Amygdala (tissue), 56 donors: Measurements from ENCODE around the gene FCAR.
"Not testable (repeated sequence)": the region's sequence is repeated elsewhere in the genome, so short reads cannot be mapped to it uniquely, and the experiment has no call there.

ENCODE experiments used
- DNase-seq, 56 donors: peaks; one replicate each; lab custom pipeline; 2025; lab: John Stamatoyannopoulos, UW

The FCAR gene

DNA sequence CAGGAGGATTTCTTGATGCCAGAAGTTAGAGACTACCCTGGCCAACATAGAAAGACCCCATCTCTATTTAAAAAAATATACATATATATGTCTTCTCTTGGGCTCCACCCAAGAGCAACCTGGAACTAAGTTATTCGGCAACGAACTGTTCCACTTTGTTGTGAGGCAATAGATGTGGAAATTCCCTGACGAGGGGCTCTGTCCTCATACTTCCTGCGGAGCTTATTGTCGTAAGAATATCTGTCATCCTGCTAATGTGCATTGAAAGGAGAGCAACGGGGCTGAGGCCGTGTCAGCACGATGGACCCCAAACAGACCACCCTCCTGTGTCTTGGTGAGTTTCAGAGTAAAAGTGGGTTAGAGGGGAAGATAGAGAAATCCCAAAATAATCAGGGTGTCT is at the start of gene FCAR:
Gene FCAR, plus strand, starts transcription at position 246 of the 400 bp plus-strand sequence. Its CDS starts 55 bp downstream, at position 301.
- peak in 1 of 56 donors; percentile 0 for DNase-seq

GRCh38 chr19:54824416-54824815 is 49.6 kb upstream of the FCAR start:
- not testable (repeated sequence) for DNase-seq

GRCh38 chr19:54825326-54825725 is 48.7 kb upstream of the FCAR start:
- DNase-seq = not testable (repeated sequence)

- DNase-seq = not testable (repeated sequence)
Measured at GRCh38 chr19:54828064-54828463, 46.0 kb upstream of the FCAR start.

GRCh38 chr19:54832496-54832895 is 41.5 kb upstream of the FCAR start, which contains the start of gene KIR2DS4:
Gene KIR2DS4 (plus strand): TSS chr19:54832676.
- not testable (repeated sequence) for DNase-seq

- DNase-seq = not testable (repeated sequence)
Measured at GRCh38 chr19:54835126-54835525, 38.9 kb upstream of the FCAR start.

DNA sequence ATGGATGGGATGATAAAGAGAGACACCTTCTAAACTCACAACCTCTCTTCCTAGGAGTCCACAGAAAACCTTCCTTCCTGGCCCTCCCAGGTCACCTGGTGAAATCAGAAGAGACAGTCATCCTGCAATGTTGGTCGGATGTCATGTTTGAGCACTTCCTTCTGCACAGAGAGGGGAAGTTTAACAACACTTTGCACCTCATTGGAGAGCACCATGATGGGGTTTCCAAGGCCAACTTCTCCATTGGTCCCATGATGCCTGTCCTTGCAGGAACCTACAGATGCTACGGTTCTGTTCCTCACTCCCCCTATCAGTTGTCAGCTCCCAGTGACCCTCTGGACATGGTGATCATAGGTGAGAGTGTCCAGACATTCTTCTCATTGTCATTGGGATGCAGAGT is 36.5 kb upstream of the FCAR start:
- not testable (repeated sequence) for DNase-seq

DNA sequence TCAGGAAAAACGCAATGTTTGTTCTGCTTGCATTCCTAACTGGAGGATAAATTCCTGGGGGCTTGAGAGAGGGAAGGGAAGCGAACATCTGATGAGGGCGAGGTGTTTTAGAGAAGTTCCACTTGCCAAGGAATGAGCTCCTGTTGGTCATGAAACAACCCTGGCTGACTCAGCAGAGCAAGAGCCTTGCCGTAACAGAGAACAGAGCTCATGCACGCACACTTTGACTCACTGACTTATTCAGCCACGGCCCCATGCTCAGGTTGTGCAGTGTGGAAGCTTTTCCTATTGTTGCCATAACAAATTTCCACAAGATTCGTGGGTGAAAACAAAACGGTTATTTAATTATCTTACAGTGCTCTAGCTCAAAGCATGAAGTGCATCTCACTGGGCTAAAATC is 30.9 kb upstream of the FCAR start:
- DNase-seq = not testable (repeated sequence)

- DNase-seq = not testable (repeated sequence)
Measured at GRCh38 chr19:54850061-54850640, 23.9 kb upstream of the FCAR start, which contains the start of gene KIR3DL2. Gene KIR3DL2 (plus strand): TSS chr19:54850443. CDS start chr19:54850476, 33 bp downstream.

- no peak for DNase-seq
Measured at GRCh38 chr19:54850930-54851329, 23.1 kb upstream of the FCAR start.

- no peak for DNase-seq
Measured at GRCh38 chr19:54851353-54851752, 22.7 kb upstream of the FCAR start.

- DNase-seq = not testable (repeated sequence)
Measured at GRCh38 chr19:54855241-54855640, 18.8 kb upstream of the FCAR start.

DNA sequence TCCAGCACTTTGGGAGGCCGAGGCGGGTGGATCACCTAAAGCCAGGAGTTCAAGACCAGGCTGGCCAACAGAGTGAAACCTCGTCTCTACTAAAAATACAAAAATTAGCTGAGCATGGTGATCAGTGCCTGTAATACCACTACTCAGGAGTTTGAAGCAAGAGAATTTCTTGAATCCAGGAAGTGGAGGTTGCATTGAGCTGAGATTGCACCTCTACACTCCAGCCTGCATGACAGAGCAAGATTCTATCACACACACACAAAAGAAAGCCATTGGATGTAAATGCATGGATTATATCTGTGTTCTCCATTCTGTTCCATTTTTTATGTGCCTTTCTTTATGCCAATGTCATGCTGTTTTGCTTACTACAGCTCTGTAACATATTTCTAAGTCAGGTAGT is 15.6 kb upstream of the FCAR start:
- not testable (repeated sequence) for DNase-seq

GRCh38 chr19:54859421-54859820 is 14.6 kb upstream of the FCAR start:
- DNase-seq = peak in 4 of 56 donors; percentile 1 to 10 (median 2)

- DNase-seq = not testable (repeated sequence)
Measured at GRCh38 chr19:54863459-54863858, 10.6 kb upstream of the FCAR start.

DNA sequence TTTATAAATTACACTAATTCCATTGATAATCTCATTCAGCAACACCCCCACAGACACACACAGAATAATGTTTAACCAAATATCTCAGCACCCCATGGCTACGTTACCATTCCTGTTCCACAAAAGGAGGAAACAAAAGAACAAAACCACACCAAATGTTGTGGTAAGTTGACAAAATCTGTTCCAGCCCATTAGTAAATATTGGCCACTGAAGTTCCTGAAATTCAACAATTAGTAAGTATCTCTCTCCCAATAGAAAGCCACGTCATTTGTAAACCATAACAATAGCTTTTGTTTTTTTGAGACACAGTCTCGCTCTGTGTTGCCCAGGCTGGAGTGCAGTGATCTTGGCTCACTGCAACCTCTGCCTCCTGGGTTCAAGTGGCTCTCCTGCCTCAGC is 2.3 kb upstream of the FCAR start:
- DNase-seq = no peak

DNA sequence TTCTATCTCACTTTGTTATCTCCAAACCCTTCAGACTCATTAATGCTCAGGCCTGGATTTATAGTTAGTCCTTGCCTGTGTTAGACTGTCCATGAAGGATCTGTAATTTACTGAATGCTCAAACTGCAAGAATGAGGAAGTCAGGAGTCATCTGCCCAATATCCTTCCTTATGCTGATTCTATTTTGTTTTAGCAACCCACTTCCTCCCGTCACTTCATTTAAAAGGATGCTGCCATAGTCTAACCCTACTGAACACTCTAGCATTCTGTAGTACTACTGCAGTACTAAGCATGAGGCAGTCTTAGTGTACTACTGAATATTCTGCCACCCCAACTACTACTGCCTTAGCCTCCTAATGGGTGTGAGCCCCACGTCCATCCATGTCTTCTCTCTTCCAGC is 1.5 kb downstream of the FCAR start:
- no peak for DNase-seq

- DNase-seq = no peak
Measured at GRCh38 chr19:54877471-54877870, 3.4 kb downstream of the FCAR start.

GRCh38 chr19:54881884-54882283 is 7.8 kb downstream of the FCAR start:
- DNase-seq = no peak

GRCh38 chr19:54882758-54883157 is 8.7 kb downstream of the FCAR start:
- DNase-seq = no peak

GRCh38 chr19:54883228-54883627 is 9.2 kb downstream of the FCAR start:
- DNase-seq = no peak

- peak in 5 of 56 donors; percentile 1 to 31 (median 4) for DNase-seq
Measured at GRCh38 chr19:54888239-54888638, 14.2 kb downstream of the FCAR start.

DNA sequence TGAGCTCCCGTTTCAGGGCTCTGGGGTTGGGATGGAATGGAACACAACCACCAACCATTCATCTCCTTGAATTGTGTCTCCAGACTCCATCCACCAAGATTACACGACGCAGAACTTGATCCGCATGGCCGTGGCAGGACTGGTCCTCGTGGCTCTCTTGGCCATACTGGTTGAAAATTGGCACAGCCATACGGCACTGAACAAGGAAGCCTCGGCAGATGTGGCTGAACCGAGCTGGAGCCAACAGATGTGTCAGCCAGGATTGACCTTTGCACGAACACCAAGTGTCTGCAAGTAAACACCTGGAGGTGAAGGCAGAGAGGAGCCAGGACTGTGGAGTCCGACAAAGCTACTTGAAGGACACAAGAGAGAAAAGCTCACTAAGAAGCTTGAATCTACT is 15.5 kb downstream of the FCAR start:
- no peak for DNase-seq
